Measurements from ENCODE around the gene SEMA3D.

GRCh38 chr7:85234730-85235129 lies 47.9 kb upstream of the SEMA3D start:
- TF ChIP-seq, protein P1, sequence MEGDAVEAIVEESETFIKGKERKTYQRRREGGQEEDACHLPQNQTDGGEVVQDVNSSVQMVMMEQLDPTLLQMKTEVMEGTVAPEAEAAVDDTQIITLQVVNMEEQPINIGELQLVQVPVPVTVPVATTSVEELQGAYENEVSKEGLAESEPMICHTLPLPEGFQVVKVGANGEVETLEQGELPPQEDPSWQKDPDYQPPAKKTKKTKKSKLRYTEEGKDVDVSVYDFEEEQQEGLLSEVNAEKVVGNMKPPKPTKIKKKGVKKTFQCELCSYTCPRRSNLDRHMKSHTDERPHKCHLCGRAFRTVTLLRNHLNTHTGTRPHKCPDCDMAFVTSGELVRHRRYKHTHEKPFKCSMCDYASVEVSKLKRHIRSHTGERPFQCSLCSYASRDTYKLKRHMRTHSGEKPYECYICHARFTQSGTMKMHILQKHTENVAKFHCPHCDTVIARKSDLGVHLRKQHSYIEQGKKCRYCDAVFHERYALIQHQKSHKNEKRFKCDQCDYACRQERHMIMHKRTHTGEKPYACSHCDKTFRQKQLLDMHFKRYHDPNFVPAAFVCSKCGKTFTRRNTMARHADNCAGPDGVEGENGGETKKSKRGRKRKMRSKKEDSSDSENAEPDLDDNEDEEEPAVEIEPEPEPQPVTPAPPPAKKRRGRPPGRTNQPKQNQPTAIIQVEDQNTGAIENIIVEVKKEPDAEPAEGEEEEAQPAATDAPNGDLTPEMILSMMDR (IDR thresholded peaks at IDR 0.05; ENCODE audit: low read depth, low read length): no peak
- TF ChIP-seq MYC (IDR thresholded peaks at IDR 0.05; ENCODE audit: low read depth, low read length): no peak
